ENCODE results near the gene EPHA6. TPM values are rescaled to one million over a fixed set of nuclear protein-coding genes. Genes with fewer than 3 reads are reported as not detected.

EPHA6 gene
- total RNA-seq, 1 donor from 2014 or later = not detected

GRCh38 chr3:97662264-97662663 lies 847.9 kb downstream of the EPHA6 start:
- no peak for DNase-seq (ENCODE audit: low read depth)
- Histone ChIP-seq H3K36me3 (ENCODE audit: control insufficient read depth, insufficient read depth, low read length) (no peaks in the 10 kb centered on the region), H3K27me3 (ENCODE audit: control insufficient read depth, insufficient read depth, low read length) (no peaks in the 10 kb centered on the region), H3K4me3 (ENCODE audit: low read depth, low read length) (no peak overlapping the region)
- TF ChIP-seq, protein P1, sequence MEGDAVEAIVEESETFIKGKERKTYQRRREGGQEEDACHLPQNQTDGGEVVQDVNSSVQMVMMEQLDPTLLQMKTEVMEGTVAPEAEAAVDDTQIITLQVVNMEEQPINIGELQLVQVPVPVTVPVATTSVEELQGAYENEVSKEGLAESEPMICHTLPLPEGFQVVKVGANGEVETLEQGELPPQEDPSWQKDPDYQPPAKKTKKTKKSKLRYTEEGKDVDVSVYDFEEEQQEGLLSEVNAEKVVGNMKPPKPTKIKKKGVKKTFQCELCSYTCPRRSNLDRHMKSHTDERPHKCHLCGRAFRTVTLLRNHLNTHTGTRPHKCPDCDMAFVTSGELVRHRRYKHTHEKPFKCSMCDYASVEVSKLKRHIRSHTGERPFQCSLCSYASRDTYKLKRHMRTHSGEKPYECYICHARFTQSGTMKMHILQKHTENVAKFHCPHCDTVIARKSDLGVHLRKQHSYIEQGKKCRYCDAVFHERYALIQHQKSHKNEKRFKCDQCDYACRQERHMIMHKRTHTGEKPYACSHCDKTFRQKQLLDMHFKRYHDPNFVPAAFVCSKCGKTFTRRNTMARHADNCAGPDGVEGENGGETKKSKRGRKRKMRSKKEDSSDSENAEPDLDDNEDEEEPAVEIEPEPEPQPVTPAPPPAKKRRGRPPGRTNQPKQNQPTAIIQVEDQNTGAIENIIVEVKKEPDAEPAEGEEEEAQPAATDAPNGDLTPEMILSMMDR (IDR thresholded peaks at IDR 0.05; ENCODE audit: insufficient read depth, low read length, poor library complexity, severe bottlenecking) = no peak

- no peak for DNase-seq (ENCODE audit: low read depth)
- TF ChIP-seq, protein P1 (IDR thresholded peaks at IDR 0.05; ENCODE audit: insufficient read depth, low read length, poor library complexity, severe bottlenecking) = no peak
- Histone ChIP-seq H3K27me3 (ENCODE audit: control insufficient read depth, insufficient read depth, low read length) (no peaks in the 10 kb centered on the region), H3K36me3 (ENCODE audit: control insufficient read depth, insufficient read depth, low read length) (no peaks in the 10 kb centered on the region), H3K4me3 (ENCODE audit: low read depth, low read length) (no peak overlapping the region)
These were observed 848.4 kb downstream of the EPHA6 start for GRCh38 chr3:97662762-97663161.

- no peak overlapping the region for H3K4me3 ChIP-seq (ENCODE audit: low read depth, low read length)
- H3K27me3 ChIP-seq (ENCODE audit: control insufficient read depth, insufficient read depth, low read length) = no peaks in the 10 kb centered on the region
- no peak for DNase-seq (ENCODE audit: low read depth)
- TF ChIP-seq, protein P1 (IDR thresholded peaks at IDR 0.05; ENCODE audit: insufficient read depth, low read length, poor library complexity, severe bottlenecking) = no peak
- H3K36me3 ChIP-seq (ENCODE audit: control insufficient read depth, insufficient read depth, low read length) = no peaks in the 10 kb centered on the region
These were observed 851.5 kb downstream of the EPHA6 start for GRCh38 chr3:97665896-97666295.

- no peak for DNase-seq (ENCODE audit: low read depth)
- Histone ChIP-seq H3K4me3 (ENCODE audit: low read depth, low read length) (no peak overlapping the region), H3K27me3 (ENCODE audit: control insufficient read depth, insufficient read depth, low read length) (no peaks in the 10 kb centered on the region), H3K36me3 (ENCODE audit: control insufficient read depth, insufficient read depth, low read length) (no peaks in the 10 kb centered on the region)
- TF ChIP-seq, protein P1 (IDR thresholded peaks at IDR 0.05; ENCODE audit: insufficient read depth, low read length, poor library complexity, severe bottlenecking) = no peak
These were observed 856.6 kb downstream of the EPHA6 start for GRCh38 chr3:97670952-97671351.

DNA sequence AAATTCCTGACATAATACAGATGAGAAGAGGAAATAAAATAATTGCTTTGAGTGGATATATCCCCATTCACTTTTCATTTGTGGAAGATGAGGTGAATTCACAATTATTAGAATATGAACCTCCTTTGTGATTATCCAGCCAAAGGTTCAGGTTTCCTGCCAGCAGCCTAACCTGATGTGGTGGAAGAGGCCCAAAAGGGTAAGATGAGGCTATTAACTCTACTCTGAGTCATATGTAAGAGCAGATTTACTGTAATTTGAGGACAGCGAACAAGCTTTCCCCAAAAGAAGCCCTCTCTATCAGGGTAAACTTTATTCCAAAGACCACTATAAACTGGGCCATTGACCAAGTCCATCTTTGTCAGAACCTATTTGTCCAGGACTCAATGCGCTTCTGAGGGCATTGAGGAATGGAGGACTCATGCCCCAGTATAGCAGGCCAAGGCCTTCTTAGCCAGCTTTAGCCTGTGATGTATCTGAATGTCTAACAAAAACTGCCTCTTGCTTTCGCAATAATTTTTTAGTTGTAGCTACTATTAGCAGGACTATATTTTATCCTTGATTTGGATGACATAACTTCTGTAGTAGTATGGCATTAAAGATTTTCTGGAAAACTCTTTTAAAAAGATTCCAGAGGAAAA lies 859.1 kb downstream of the EPHA6 start:
- Histone ChIP-seq H3K4me3 (ENCODE audit: low read depth, low read length) (no peak overlapping the region), H3K27me3 (ENCODE audit: control insufficient read depth, insufficient read depth, low read length) (no peaks in the 10 kb centered on the region), H3K36me3 (ENCODE audit: control insufficient read depth, insufficient read depth, low read length) (no peaks in the 10 kb centered on the region)
- DNase-seq (ENCODE audit: low read depth) = no peak
- TF ChIP-seq, protein P1 (IDR thresholded peaks at IDR 0.05; ENCODE audit: insufficient read depth, low read length, poor library complexity, severe bottlenecking) = no peak

GRCh38 chr3:97674461-97674860 lies 860.1 kb downstream of the EPHA6 start:
- TF ChIP-seq, protein P1 (IDR thresholded peaks at IDR 0.05; ENCODE audit: insufficient read depth, low read length, poor library complexity, severe bottlenecking) = no peak
- no peak for DNase-seq (ENCODE audit: low read depth)
- no peaks in the 10 kb centered on the region for H3K27me3 ChIP-seq (ENCODE audit: control insufficient read depth, insufficient read depth, low read length)

More at GRCh38 chr3:97674461-97674860, 860.1 kb downstream of the EPHA6 start:
- Histone ChIP-seq H3K36me3 (ENCODE audit: control insufficient read depth, insufficient read depth, low read length) (no peaks in the 10 kb centered on the region), H3K4me3 (ENCODE audit: low read depth, low read length) (no peak overlapping the region)
